HepG2 (cell line): Measurements from ENCODE around the gene UBALD1. TPM values are rescaled to one million over a fixed set of nuclear protein-coding genes. Genes with fewer than 3 reads are reported as not detected.

ENCODE experiments used
- ATAC-seq: fragments of 200-7000 bp; cut with Tn5 transposase; 3 replicates; pipeline ENCODE4 v1.9.1; 2020; ENCODE audit warnings: mild to moderate bottlenecking, moderate library complexity
- BruUV-seq: library from RNA; stranded (reverse); fragments of 400-500 nt; replicated peaks from 2 replicates; lab custom pipeline; 2021; lab: Mats Ljungman, UMichigan
- CTCF ChIA-PET: fragments of 300-600 bp; formaldehyde crosslinking; extraction: SDS; loops from one replicate; lab custom pipeline; 2021; ENCODE audit warnings: low total read pairs, inconsistent platforms, low intra/inter-chr PET ratio; lab: Yijun Ruan, JAX
- POLR2A ChIA-PET: fragments of 350-600 bp; sonication (Branson Sonifier 250); formaldehyde crosslinking; loops from one replicate; lab custom pipeline; 2020; ENCODE audit warnings: antibody characterized with exemption, inconsistent platforms; lab: Yijun Ruan, JAX
- DNase-seq: peaks from one replicate; pipeline ENCODE4 v3.0.0-alpha.2; 2015; ENCODE audit warnings: low spot score
- FAIRE-seq: peaks from 3 replicates; lab custom pipeline; 2011; peaks lifted over from hg19 to GRCh38; lab: Jason Lieb, UNC
- H2AFZ ChIP-seq: one replicate; pipeline ENCODE4 v1.6.1; 2011; ENCODE audit warnings: low read length, inconsistent platforms
- H3K27ac ChIP-seq: fragments of 300-600 bp; 3 replicates; pipeline ENCODE4 v1.8.0; 2011; ENCODE audit warnings: mixed run types, mild to moderate bottlenecking, mixed read lengths, low read length, inconsistent platforms; ENCODE audit not compliant: insufficient read depth; ENCODE audit errors: extremely low read length
- H3K27me3 ChIP-seq, 2 experiments: fragments of 200-600 bp in 1 of 2; 2 replicates in 1 of 2; 3 replicates in 1 of 2; pipeline versions ENCODE4 v1.6.0 to v1.8.0; 2011; ENCODE audit warnings: low read length in 2 of 2, mild to moderate bottlenecking in 2 of 2, moderate library complexity in 2 of 2, inconsistent platforms in 1 of 2; ENCODE audit not compliant: insufficient read depth in 2 of 2, control insufficient read depth in 1 of 2
- H3K36me3 ChIP-seq, 2 experiments: fragments of 200-600 bp in 1 of 2; replicated peaks in 1 of 2; 2 replicates in 1 of 2; 3 replicates in 1 of 2; pipeline versions ENCODE4 v1.5.1 to v1.8.0; 2011; ENCODE audit warnings: low read length in 2 of 2, inconsistent platforms in 1 of 2; ENCODE audit not compliant: insufficient read depth in 2 of 2, control insufficient read depth in 1 of 2
- H3K4me1 ChIP-seq: 2 replicates; pipeline ENCODE4 v1.5.1; 2012; ENCODE audit warnings: low read length, inconsistent platforms; ENCODE audit not compliant: insufficient read depth
- H3K4me2 ChIP-seq: 2 replicates; pipeline ENCODE4 v1.6.0; 2011; ENCODE audit warnings: low read depth, low read length, inconsistent platforms
- H3K4me3 ChIP-seq, 3 experiments: fragments of 200-600 bp in 1 of 3; sonication (generic), shearing (Covaris generic) in 1 of 3; replicated peaks in 1 of 3; 2 replicates each; pipeline ENCODE4 v1.5.1; 2011 to 2016; ENCODE audit warnings: low read length in 3 of 3, inconsistent platforms in 2 of 3, low read depth in 2 of 3, mild to moderate bottlenecking in 2 of 3, control low read depth in 1 of 3, mixed read lengths in 1 of 3; ENCODE audit not compliant: insufficient read depth in 1 of 3
- H3K79me2 ChIP-seq: one replicate; pipeline ENCODE4 v1.6.1; 2011; ENCODE audit warnings: low read length, inconsistent platforms; ENCODE audit not compliant: insufficient read depth
- H3K9ac ChIP-seq: 2 replicates; pipeline ENCODE4 v1.6.0; 2011; ENCODE audit warnings: mild to moderate bottlenecking, low read depth, low read length, inconsistent platforms; ENCODE audit not compliant: insufficient read depth
- H3K9me3 ChIP-seq: 2 replicates; pipeline ENCODE4 v1.5.1; 2012; ENCODE audit warnings: mild to moderate bottlenecking, low read length
- H4K20me1 ChIP-seq: 2 replicates; pipeline ENCODE4 v1.6.0; 2011; ENCODE audit warnings: inconsistent platforms, mild to moderate bottlenecking, low read length, moderate library complexity; ENCODE audit not compliant: insufficient read depth
- ERF ChIP-seq: IDR thresholded peaks from 2 replicates; pipeline ENCODE4 v1.6.1; 2018; ENCODE audit warnings: missing biosample characterization, missing genetic modification reagents
- FIP1L1 ChIP-seq: fragments of 200-400 bp; formaldehyde crosslinking; IDR thresholded peaks from 2 replicates; pipeline ENCODE4 v1.6.1; 2018; ENCODE audit warnings: low read depth, mild to moderate bottlenecking, low read length, moderate library complexity, borderline replicate concordance; ENCODE audit not compliant: insufficient read depth
- MAFK ChIP-seq, 2 experiments: IDR thresholded peaks in 1 of 2; conservative IDR thresholded peaks in 1 of 2; 2 replicates each; pipeline ENCODE4 v1.6.1; 2011; ENCODE audit warnings: improper control_type of control experiment in 2 of 2, low read length in 2 of 2
- MIER3 ChIP-seq: IDR thresholded peaks from 2 replicates; pipeline ENCODE4 v1.6.1; 2016; ENCODE audit warnings: missing compliant biosample characterization, borderline replicate concordance
- MXD4 ChIP-seq: IDR thresholded peaks from 2 replicates; pipeline ENCODE4 v1.6.1; 2016; ENCODE audit warnings: mild to moderate bottlenecking, missing biosample characterization, missing genetic modification reagents
- NFKBIZ ChIP-seq: IDR thresholded peaks from 2 replicates; pipeline ENCODE4 v1.6.1; 2018; ENCODE audit warnings: missing genetic modification reagents, missing compliant biosample characterization
- ZNF615 ChIP-seq: sonication (generic); formaldehyde crosslinking; IDR thresholded peaks from 2 replicates; pipeline ENCODE4 v1.5.0; 2020; ENCODE audit warnings: mild to moderate bottlenecking, missing genetic modification reagents, borderline replicate concordance
- ZNF746 ChIP-seq: sonication (generic); formaldehyde crosslinking; IDR thresholded peaks from 2 replicates; pipeline ENCODE4 v1.8.0; 2022; ENCODE audit warnings: mild to moderate bottlenecking, missing genetic modification reagents
- ZNF792 ChIP-seq: IDR thresholded peaks from 2 replicates; pipeline ENCODE4 v1.6.1; 2016
- ZNF83 ChIP-seq: sonication (generic); formaldehyde crosslinking; IDR thresholded peaks from 2 replicates; pipeline ENCODE4 v1.4.0; 2020; ENCODE audit warnings: missing genetic modification reagents, mild to moderate bottlenecking, borderline replicate concordance
- ZNF850 ChIP-seq: sonication (generic); formaldehyde crosslinking; conservative IDR thresholded peaks from 2 replicates; pipeline ENCODE4 v1.9.0; 2021; ENCODE audit warnings: mild to moderate bottlenecking, missing genetic modification reagents
- ZSCAN20 ChIP-seq: sonication (generic); formaldehyde crosslinking; IDR thresholded peaks from 2 replicates; pipeline ENCODE4 v1.4.0; 2020; ENCODE audit warnings: missing genetic modification reagents, mild to moderate bottlenecking, borderline replicate concordance
- WGBS: methylation state at CpG from one replicate; pipeline ENCODE4 v1.1.6; 2017; ENCODE audit warnings: low lambda C conversion rate; 5-methylcytosine and 5-hydroxymethylcytosine counted together
- in situ Hi-C: cut with HindIII; loops from 2 replicates; pipeline ENCODE4 v1.10.0; 2017; ENCODE audit warnings: low pct_unique_long_range_greater_than_20kb; ENCODE audit not compliant: extremely low pct_ligation_motif_present
- intact Hi-C: fragments of 100-400 bp; cut with micrococcal nuclease; formaldehyde crosslinking; loops from one replicate; pipeline ENCODE4 v1.10.0; 2022; ENCODE audit not compliant: unreplicated experiment
- polyA plus RNA-seq, 8 experiments: library from polyadenylated mRNA; depleted of rRNA in 3 of 8; stranded (reverse) in 7 of 8; unstranded in 1 of 8; fragments of >200 nt; fragmentation: Illumina TruSeq in 4 of 8; extraction: Trizol in 4 of 8; gene quantifications; 2 replicates each; pipeline versions ENCODE4 v1.2.1 to v1.2.3, GENCODE V29; 2011 to 2016; ENCODE audit warnings: low read depth in 4 of 8, missing spikeins in 1 of 8, mixed read lengths in 1 of 8; ENCODE audit not compliant: insufficient read depth in 1 of 8
- total RNA-seq, 5 experiments: library from RNA; depleted of rRNA; stranded (reverse); fragments of >200 nt; fragmentation: Illumina TruSeq; extraction: Trizol; gene quantifications; 2 replicates each; pipeline ENCODE4 v1.2.3, GENCODE V29; 2016; ENCODE audit warnings: low read depth in 1 of 5
- TF ChIP-seq, protein P1 (sequence below): sonication (generic); formaldehyde crosslinking; IDR thresholded peaks from 2 replicates; pipeline ENCODE4 v1.4.0; 2020; ENCODE audit warnings: missing genetic modification reagents, borderline replicate concordance

Gene UBALD1
- total and polyA plus RNA-seq, 2 of the 13 experiments (the other 11 are each of a cell fraction or from before 2014, with no cell fraction given): 6.8 to 12.3 TPM

DNA sequence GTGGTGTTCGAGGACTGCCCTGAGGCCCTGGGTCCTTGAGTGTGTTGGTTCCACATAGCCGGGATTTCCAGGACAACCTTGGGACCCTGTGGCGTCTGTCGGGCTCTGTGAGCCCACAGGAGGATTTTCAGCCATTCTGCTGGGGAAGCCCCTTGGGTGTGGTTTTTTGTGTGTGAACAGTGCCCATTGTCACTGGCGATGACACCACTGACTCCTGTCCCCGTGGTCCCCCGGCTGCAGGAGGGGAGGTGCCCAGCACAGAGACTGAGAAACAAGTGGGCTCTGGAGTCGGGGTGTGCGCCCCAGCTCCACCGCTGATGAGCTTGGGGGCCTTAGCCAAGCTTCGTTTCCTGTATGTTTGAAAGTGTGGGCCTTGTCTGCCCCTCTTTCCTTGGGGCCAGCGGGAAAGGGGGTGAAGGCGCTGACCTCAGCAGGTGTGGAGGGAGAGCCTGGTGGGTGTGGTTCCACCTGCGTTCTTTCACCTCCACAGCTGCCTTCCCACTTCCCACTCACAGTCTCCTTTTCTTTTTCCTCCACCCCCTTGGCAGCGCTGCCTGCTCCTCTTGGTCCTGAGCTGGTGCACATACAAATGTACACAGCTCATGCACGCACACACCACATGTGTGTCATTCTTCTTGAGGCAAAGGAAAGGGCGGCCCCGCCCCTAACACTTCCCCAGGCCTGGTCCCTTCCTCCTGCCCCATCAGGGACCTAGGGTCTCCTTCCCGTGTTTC, 26.1 kb upstream of the UBALD1 start:
- POLR2A ChIA-PET: no interaction called here
- TF ChIP-seq MAFK (conservative IDR thresholded peaks at IDR 0.05 in 1 of 2, IDR thresholded peaks at IDR 0.05 in 1 of 2; ENCODE audit: low read length in 2 of 2) (peak in 1 of 2 experiments; percentile 15; a peak in 1 of 4 replicates), ZNF850 (CRISPR knock-in tag) (no peak), ZNF83 (no peak), FIP1L1 (no peak), MIER3 (no peak)
- TF ChIP-seq, all 625 proteins: peak for 1
- FAIRE-seq: no peak
- intact Hi-C loops: no loop called here
- 94% methylated on average over 8 of the region's 19 CpGs for WGBS
- peaks cover 69% of the 10 kb centered on the region for H3K79me2 ChIP-seq
- H4K20me1 ChIP-seq: peaks cover 16% of the 10 kb centered on the region; the same call in 1 of the 2 replicates
- in situ Hi-C loops: no loop called here
- no peak overlapping the region for H3K4me2 ChIP-seq
- no peak; the same call in 2 of the 3 replicates for ATAC-seq
- H3K27me3 ChIP-seq: no peaks in the 10 kb centered on the region
- no peaks in the 10 kb centered on the region for H3K9me3 ChIP-seq
- H3K27ac ChIP-seq: no peak overlapping the region
- peaks cover 11 to 30% of the 10 kb centered on the region in 2 experiments; a peak in 3 of 5 replicates for H3K36me3 ChIP-seq
- CTCF ChIA-PET: no interaction called here
- no peak overlapping the region for H3K9ac ChIP-seq
- no TSS peak for BruUV-seq
- no peak for DNase-seq
- no peak overlapping the region for H2AFZ ChIP-seq
- peaks cover 27% of the 10 kb centered on the region for H3K4me1 ChIP-seq
- H3K4me3 ChIP-seq: no peak overlapping the region

DNA sequence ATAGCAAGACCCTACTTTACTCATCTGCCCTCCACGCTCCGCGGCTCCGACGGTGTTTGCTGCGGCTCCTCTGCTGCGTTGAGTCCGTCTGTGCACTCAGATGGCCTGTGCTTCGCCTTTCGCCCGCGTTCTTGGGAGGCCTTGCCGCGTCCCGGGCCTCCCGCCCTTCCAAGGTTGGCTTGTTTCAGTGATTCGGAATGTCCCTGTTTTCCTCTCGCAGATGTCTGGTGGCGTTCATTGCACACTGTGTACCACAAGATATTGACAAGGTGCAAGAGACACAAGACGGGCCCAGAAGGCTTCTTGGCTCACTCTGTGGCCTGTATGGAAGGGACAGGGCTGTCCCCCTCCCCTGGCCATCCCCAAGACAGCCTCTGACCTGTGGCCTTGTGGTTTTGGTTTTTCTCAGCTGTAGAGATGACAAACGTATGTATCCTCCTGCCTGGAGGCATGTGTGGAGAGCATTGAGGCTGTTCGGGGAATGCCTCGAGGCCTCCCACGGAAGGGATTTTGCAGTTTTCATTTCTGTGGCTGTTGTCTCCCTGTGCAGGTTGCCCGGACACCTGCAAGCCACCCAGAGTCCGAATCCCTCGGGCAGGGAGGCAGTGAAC, 25.3 kb upstream of the UBALD1 start:
- ATAC-seq (no peak), FAIRE-seq (no peak), DNase-seq (no peak)
- Histone ChIP-seq H3K4me1 (peaks cover 27% of the 10 kb centered on the region), H2AFZ (no peak overlapping the region), H3K27ac (no peak overlapping the region), H3K9ac (no peak overlapping the region), H3K27me3 (no peaks in the 10 kb centered on the region), H3K4me2 (no peak overlapping the region), H3K4me3 (no peak overlapping the region), H3K79me2 (peaks cover 65% of the 10 kb centered on the region), H3K36me3 (peaks cover 11 to 23% of the 10 kb centered on the region in 2 experiments; a peak in 3 of 5 replicates), H3K9me3 (no peaks in the 10 kb centered on the region), H4K20me1 (peaks cover 16% of the 10 kb centered on the region; the same call in 1 of the 2 replicates)
- intact Hi-C loops: no loop called here
- in situ Hi-C loops: no loop called here
- no TSS peak for BruUV-seq
- WGBS: 95% methylated on average over 25 of the region's 27 CpGs
- ChIA-PET CTCF (no interaction called here), POLR2A (no interaction called here)
- TF ChIP-seq ERF (CRISPR knock-in tag): no peak
- no peak for TF ChIP-seq NFKBIZ (CRISPR knock-in tag)
- no peak for TF ChIP-seq ZNF792 (CRISPR knock-in tag)
- TF ChIP-seq ZSCAN20: no peak
- TF ChIP-seq, protein P1, sequence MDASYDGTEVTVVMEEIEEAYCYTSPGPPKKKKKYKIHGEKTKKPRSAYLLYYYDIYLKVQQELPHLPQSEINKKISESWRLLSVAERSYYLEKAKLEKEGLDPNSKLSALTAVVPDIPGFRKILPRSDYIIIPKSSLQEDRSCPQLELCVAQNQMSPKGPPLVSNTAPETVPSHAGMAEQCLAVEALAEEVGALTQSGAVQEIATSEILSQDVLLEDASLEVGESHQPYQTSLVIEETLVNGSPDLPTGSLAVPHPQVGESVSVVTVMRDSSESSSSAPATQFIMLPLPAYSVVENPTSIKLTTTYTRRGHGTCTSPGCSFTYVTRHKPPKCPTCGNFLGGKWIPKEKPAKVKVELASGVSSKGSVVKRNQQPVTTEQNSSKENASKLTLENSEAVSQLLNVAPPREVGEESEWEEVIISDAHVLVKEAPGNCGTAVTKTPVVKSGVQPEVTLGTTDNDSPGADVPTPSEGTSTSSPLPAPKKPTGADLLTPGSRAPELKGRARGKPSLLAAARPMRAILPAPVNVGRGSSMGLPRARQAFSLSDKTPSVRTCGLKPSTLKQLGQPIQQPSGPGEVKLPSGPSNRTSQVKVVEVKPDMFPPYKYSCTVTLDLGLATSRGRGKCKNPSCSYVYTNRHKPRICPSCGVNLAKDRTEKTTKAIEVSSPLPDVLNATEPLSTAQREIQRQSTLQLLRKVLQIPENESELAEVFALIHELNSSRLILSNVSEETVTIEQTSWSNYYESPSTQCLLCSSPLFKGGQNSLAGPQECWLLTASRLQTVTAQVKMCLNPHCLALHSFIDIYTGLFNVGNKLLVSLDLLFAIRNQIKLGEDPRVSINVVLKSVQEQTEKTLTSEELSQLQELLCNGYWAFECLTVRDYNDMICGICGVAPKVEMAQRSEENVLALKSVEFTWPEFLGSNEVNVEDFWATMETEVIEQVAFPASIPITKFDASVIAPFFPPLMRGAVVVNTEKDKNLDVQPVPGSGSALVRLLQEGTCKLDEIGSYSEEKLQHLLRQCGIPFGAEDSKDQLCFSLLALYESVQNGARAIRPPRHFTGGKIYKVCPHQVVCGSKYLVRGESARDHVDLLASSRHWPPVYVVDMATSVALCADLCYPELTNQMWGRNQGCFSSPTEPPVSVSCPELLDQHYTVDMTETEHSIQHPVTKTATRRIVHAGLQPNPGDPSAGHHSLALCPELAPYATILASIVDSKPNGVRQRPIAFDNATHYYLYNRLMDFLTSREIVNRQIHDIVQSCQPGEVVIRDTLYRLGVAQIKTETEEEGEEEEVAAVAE (CRISPR knock-in tag): no peak
- TF ChIP-seq MXD4 (CRISPR knock-in tag): no peak
- TF ChIP-seq ZNF615: no peak
- TF ChIP-seq ZNF746 (CRISPR knock-in tag): no peak
- TF ChIP-seq FIP1L1: no peak
